ENCODE measurements around the gene SSBP3.

DNA sequence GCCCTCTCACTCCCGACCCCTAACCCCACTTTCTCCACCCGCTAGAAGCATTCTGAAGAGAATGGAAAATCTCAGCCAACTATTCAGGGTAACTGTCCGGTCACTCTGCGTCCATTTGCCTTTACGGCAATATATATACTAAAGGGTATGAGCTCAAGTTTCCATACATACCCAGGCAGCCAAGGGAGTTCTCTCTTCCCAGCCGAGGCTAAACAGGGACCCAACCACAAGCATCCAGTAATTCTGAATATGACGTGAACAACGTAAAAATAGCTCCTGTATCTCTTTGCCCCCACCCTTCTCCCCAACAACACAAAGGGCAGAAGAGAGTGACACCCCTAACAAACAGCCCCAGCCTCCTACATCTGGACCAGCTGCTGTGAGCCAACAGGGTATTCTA, 67.7 kb downstream of the SSBP3 start:
- TF ChIP-seq CTCF (IDR thresholded peaks at IDR 0.05) (no peak), POLR2A (IDR thresholded peaks at IDR 0.05) (no peak)
